ENCODE measurements around the gene ARHGAP10.

GRCh38 chr4:148072789-148073188 lies 340.9 kb downstream of the ARHGAP10 start:
- TF ChIP-seq POLR2A (IDR thresholded peaks at IDR 0.05; ENCODE audit: low read depth, low read length), result no peak
- no peak for TF ChIP-seq POLR2AphosphoS5 (IDR thresholded peaks at IDR 0.05; ENCODE audit: low read depth, low read length)
- TF ChIP-seq TAF1 (IDR thresholded peaks at IDR 0.05; ENCODE audit: low read depth, low read length), result no peak
- no peak for TF ChIP-seq POU2F2 (IDR thresholded peaks at IDR 0.05; ENCODE audit: low read depth, low read length)
- TF ChIP-seq PAX5 (IDR thresholded peaks at IDR 0.05; ENCODE audit: insufficient read depth, low read length, severe bottlenecking), result no peak
